ENCODE data around the gene ATF3.

Gene ATF3

GRCh38 chr1:212587016-212587887 lies 21.3 kb upstream of the ATF3 start:
- no peak for DNase-seq

- no peak for DNase-seq
Observed at GRCh38 chr1:212587888-212588510, 20.6 kb upstream of the ATF3 start.

GRCh38 chr1:212589446-212589845 lies 19.1 kb upstream of the ATF3 start:
- no peak for DNase-seq

- DNase-seq: no peak
Observed at GRCh38 chr1:212591922-212592321, 16.6 kb upstream of the ATF3 start.

- DNase-seq: no peak
Observed at GRCh38 chr1:212593821-212594251, 14.7 kb upstream of the ATF3 start.

- DNase-seq: no peak
Observed at GRCh38 chr1:212594640-212595039, 13.9 kb upstream of the ATF3 start.

GRCh38 chr1:212595229-212595628 lies 13.3 kb upstream of the ATF3 start:
- DNase-seq: no peak

- DNase-seq: no peak
Observed at GRCh38 chr1:212595787-212596714, 12.5 kb upstream of the ATF3 start.

- DNase-seq: no peak
Observed at GRCh38 chr1:212596798-212597197, 11.8 kb upstream of the ATF3 start.

GRCh38 chr1:212597487-212597886 lies 11.1 kb upstream of the ATF3 start:
- DNase-seq: no peak

- no peak for DNase-seq
Observed at GRCh38 chr1:212600071-212600915, 8.3 kb upstream of the ATF3 start.

- no peak for DNase-seq
Observed at GRCh38 chr1:212600980-212601379, 7.6 kb upstream of the ATF3 start.

- DNase-seq: no peak
Observed at GRCh38 chr1:212601524-212601923, 7.0 kb upstream of the ATF3 start.

GRCh38 chr1:212605441-212606394 lies 2.8 kb upstream of the ATF3 start:
- no peak for DNase-seq

- DNase-seq: peak; percentile 23
Observed at GRCh38 chr1:212606395-212607205, 2.0 kb upstream of the ATF3 start.

GRCh38 chr1:212607206-212607912 lies 1.2 kb upstream of the ATF3 start:
- DNase-seq: no peak

GRCh38 chr1:212607913-212608391 lies 609 bp upstream of the ATF3 start:
- DNase-seq: no peak

GRCh38 chr1:212608959-212609700 lies 569 bp downstream of the ATF3 start:
- DNase-seq: peak; percentile 26
